HepG2 (cell line): ENCODE results near the gene EHD1.

Source experiments
- CTCF ChIP-seq: sonication (generic); formaldehyde crosslinking; IDR thresholded peaks from 2 replicates; pipeline ENCODE4 v1.5.0; 2020; ENCODE audit warnings: mild to moderate bottlenecking, missing genetic modification reagents, moderate library complexity
- HMG20A ChIP-seq: IDR thresholded peaks from 2 replicates; pipeline ENCODE4 v1.6.1; 2016; ENCODE audit warnings: borderline replicate concordance
- KDM4B ChIP-seq: sonication (generic); formaldehyde crosslinking; IDR thresholded peaks from 2 replicates; pipeline ENCODE4 v1.4.0; 2020; ENCODE audit warnings: missing genetic modification reagents
- NR2F6 ChIP-seq, 2 experiments: IDR thresholded peaks; 2 replicates each; pipeline ENCODE4 v1.6.1; 2016; ENCODE audit warnings: antibody characterized with exemption in 1 of 2, mild to moderate bottlenecking in 1 of 2
- THAP7 ChIP-seq: sonication (generic); formaldehyde crosslinking; IDR thresholded peaks from 2 replicates; pipeline ENCODE4 v1.8.1; 2023; ENCODE audit warnings: mild to moderate bottlenecking, missing genetic modification reagents

DNA sequence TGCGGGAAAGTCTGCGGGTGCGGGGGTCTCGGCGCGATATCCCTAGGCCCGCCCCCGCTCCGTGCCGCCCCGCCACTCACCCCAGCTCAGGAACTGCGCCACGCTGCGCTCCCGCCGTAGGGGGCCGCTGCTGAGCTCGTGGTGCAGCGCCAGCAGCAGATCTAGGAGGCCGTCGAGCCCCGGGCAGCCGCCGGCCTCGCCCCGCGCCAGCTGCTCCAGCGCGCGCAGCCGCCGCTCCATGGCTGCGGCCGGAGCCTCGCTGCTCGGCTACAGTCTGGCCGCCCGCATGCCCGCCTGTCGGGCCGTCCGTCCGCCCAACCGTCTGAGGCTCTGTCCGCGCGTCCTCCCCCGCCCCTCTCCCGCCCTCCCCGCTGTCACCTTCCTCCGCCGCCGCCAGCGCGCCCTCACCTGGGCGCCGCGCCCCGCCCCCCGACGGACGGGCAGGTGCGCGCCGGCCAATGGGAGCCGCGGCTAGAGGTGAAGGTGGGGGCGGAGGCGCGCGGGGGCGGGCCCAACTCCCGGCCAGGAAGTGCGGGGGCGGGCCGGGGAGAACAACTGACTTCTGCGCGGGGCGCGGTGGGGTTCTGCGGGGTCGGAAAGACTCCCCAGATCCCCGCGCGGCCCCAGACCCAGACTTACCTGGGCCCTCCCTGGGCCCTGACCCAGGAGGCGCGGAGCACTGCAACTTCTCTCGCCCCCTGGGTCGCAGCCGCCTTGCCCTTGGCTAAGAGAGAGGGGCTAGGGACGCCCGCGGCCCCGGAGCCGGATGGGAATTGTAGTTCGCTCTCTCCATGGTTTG lies 33.9 kb downstream of the EHD1 start, which contains the start of gene CDC42BPG:
- TF ChIP-seq THAP7 (CRISPR knock-in tag) = no peak
- TF ChIP-seq KDM4B (CRISPR knock-in tag) = no peak
- TF ChIP-seq NR2F6 (IDR thresholded peaks at IDR 0.05) = no peak
- no peak for TF ChIP-seq NR2F6 (CRISPR knock-in tag; IDR thresholded peaks at IDR 0.05)
- TF ChIP-seq CTCF (CRISPR knock-in tag) = peak; percentile 58
- no peak for TF ChIP-seq HMG20A (CRISPR knock-in tag)
